Keratinocyte (primary cell): ENCODE measurements around the gene EFHD1. TPM values are rescaled to one million over a fixed set of nuclear protein-coding genes. Genes with fewer than 3 reads are reported as not detected.

Experiments used
- DNase-seq: peaks from one replicate; pipeline ENCODE4 v3.0.0-alpha.2; 2011; ENCODE audit warnings: low read depth, missing footprints, low spot score
- FAIRE-seq: peaks from 2 replicates; lab custom pipeline; 2011; peaks lifted over from hg19 to GRCh38; lab: Jason Lieb, UNC
- H2AFZ ChIP-seq: 2 replicates; pipeline ENCODE4 v1.6.0; 2012; ENCODE audit warnings: low read length, control low read depth, inconsistent platforms; ENCODE audit not compliant: control insufficient read depth
- H3K27ac ChIP-seq: 2 replicates; pipeline ENCODE4 v1.5.1; 2011; ENCODE audit warnings: low read length; ENCODE audit not compliant: control insufficient read depth, insufficient read depth
- H3K27me3 ChIP-seq: 3 replicates; pipeline ENCODE4 v1.6.0; 2011; ENCODE audit warnings: low read length; ENCODE audit not compliant: control insufficient read depth, insufficient read depth; ENCODE audit errors: extremely low read depth
- H3K36me3 ChIP-seq, 2 experiments: 2 replicates in 1 of 2; 3 replicates in 1 of 2; pipeline ENCODE4 v1.5.1; 2011; ENCODE audit warnings: low read length in 2 of 2, mild to moderate bottlenecking in 1 of 2; ENCODE audit not compliant: control insufficient read depth in 2 of 2, insufficient read depth in 2 of 2; ENCODE audit errors: extremely low read depth in 1 of 2
- H3K4me1 ChIP-seq: 3 replicates; pipeline ENCODE4 v1.5.1; 2011; ENCODE audit warnings: low read length; ENCODE audit not compliant: control insufficient read depth, insufficient read depth; ENCODE audit errors: extremely low read depth
- H3K4me2 ChIP-seq: 3 replicates; pipeline ENCODE4 v1.6.0; 2011; ENCODE audit warnings: low read depth, low read length; ENCODE audit not compliant: control insufficient read depth, insufficient read depth; ENCODE audit errors: extremely low read depth
- H3K4me3 ChIP-seq, 3 experiments: fragments of 200-600 bp in 1 of 3; sonication (generic) in 1 of 3; 2 replicates in 2 of 3; 3 replicates in 1 of 3; pipeline ENCODE4 v1.5.1; 2011 to 2016; ENCODE audit warnings: low read length in 3 of 3, mild to moderate bottlenecking in 3 of 3, control low read depth in 2 of 3, inconsistent platforms in 1 of 3, low read depth in 1 of 3, mixed read lengths in 1 of 3, mixed run types in 1 of 3, moderate library complexity in 1 of 3; ENCODE audit not compliant: control insufficient read depth in 2 of 3, insufficient read depth in 2 of 3; ENCODE audit errors: extremely low read depth in 1 of 3
- H3K79me2 ChIP-seq: 2 replicates; pipeline ENCODE4 v1.6.0; 2012; ENCODE audit warnings: low read length; ENCODE audit not compliant: control insufficient read depth, insufficient read depth
- H3K9ac ChIP-seq: 3 replicates; pipeline ENCODE4 v1.6.0; 2011; ENCODE audit warnings: low read length; ENCODE audit not compliant: control insufficient read depth, insufficient read depth; ENCODE audit errors: extremely low read depth
- H3K9me1 ChIP-seq: 3 replicates; pipeline ENCODE4 v1.6.0; 2011; ENCODE audit warnings: low read length; ENCODE audit not compliant: control insufficient read depth, insufficient read depth; ENCODE audit errors: extremely low read depth
- H3K9me3 ChIP-seq: 2 replicates; pipeline ENCODE4 v1.5.1; 2012; ENCODE audit warnings: low read depth, low read length; ENCODE audit not compliant: control insufficient read depth
- H4K20me1 ChIP-seq: 3 replicates; pipeline ENCODE4 v1.6.0; 2011; ENCODE audit warnings: low read length; ENCODE audit not compliant: control insufficient read depth, insufficient read depth; ENCODE audit errors: extremely low read depth
- CTCF ChIP-seq, 3 experiments: IDR thresholded peaks in 1 of 3; conservative IDR thresholded peaks in 1 of 3; optimal IDR thresholded peaks in 1 of 3; 2 replicates in 2 of 3; 3 replicates in 1 of 3; pipeline versions ENCODE3 to v1.5.1; 2011; ENCODE audit warnings: low read length in 3 of 3, mild to moderate bottlenecking in 3 of 3, moderate library complexity in 2 of 3, control low read depth in 1 of 3, inconsistent platforms in 1 of 3; ENCODE audit not compliant: insufficient read depth in 2 of 3; ENCODE audit errors: extremely low read depth in 1 of 3
- EZH2 ChIP-seq: IDR thresholded peaks from one replicate; pipeline ENCODE4 v1.6.1; 2012; ENCODE audit warnings: inconsistent platforms, mild to moderate bottlenecking, low read length, moderate library complexity
- dilution Hi-C: fragments of 300-500 bp; cut with MboI; formaldehyde crosslinking; loops from one replicate; pipeline ENCODE4 v1.7.0; 2020; ENCODE audit warnings: low sequenced_read_pairs; ENCODE audit not compliant: extremely low pct_ligation_motif_present
- polyA plus RNA-seq, 5 experiments: library from polyadenylated mRNA; depleted of rRNA in 3 of 5; stranded (reverse) in 3 of 5; stranded (forward) in 1 of 5; unstranded in 1 of 5; fragments of >200 nt; gene quantifications; 1 replicate in 1 of 5; 2 replicates in 3 of 5; 3 replicates in 1 of 5; pipeline versions ENCODE4 v1.2.1 to v1.2.3, GENCODE V29; 2011 to 2012; ENCODE audit warnings: missing spikeins in 2 of 5, low read depth in 1 of 5, low replicate concordance in 1 of 5

The EFHD1 gene
- polyA plus RNA-seq, 1 donor (not counting 4 experiments of a cell fraction or from before 2014, with no cell fraction given), result not detected

- Histone ChIP-seq H2AFZ (no peak overlapping the region), H3K4me3 (no peak overlapping the region), H3K4me1 (no peaks in the 10 kb centered on the region), H3K9me1 (no peaks in the 10 kb centered on the region), H3K27ac (no peak overlapping the region), H3K9ac (no peak overlapping the region), H4K20me1 (no peaks in the 10 kb centered on the region), H3K79me2 (no peaks in the 10 kb centered on the region), H3K4me2 (no peak overlapping the region), H3K9me3 (no peaks in the 10 kb centered on the region), H3K36me3 (no peaks in the 10 kb centered on the region), H3K27me3 (peaks cover 8% of the 10 kb centered on the region)
- DNase-seq (no peak), FAIRE-seq (no peak)
- TF ChIP-seq EZH2 (no peak), CTCF (optimal IDR thresholded peaks at IDR 0.05 in 1 of 3, IDR thresholded peaks at IDR 0.05 in 1 of 3, conservative IDR thresholded peaks at IDR 0.05 in 1 of 3; ENCODE audit: extremely low read depth in 1 of 3, insufficient read depth in 2 of 3, low read length in 3 of 3) (no peak)
- dilution Hi-C loops, result no loop called here
Observed at GRCh38 chr2:232604535-232604934, 28.9 kb upstream of the EFHD1 start.

- Histone ChIP-seq H3K4me3 (no peak overlapping the region), H3K27me3 (peaks cover 8% of the 10 kb centered on the region), H3K4me2 (no peak overlapping the region), H3K79me2 (no peaks in the 10 kb centered on the region), H3K9ac (no peak overlapping the region), H2AFZ (no peak overlapping the region), H3K27ac (no peak overlapping the region), H3K4me1 (peaks cover 6% of the 10 kb centered on the region), H3K9me1 (no peaks in the 10 kb centered on the region), H3K9me3 (no peaks in the 10 kb centered on the region), H3K36me3 (no peaks in the 10 kb centered on the region), H4K20me1 (no peaks in the 10 kb centered on the region)
- DNase-seq (no peak), FAIRE-seq (no peak)
- dilution Hi-C loops, result no loop called here
- no peak for TF ChIP-seq CTCF (optimal IDR thresholded peaks at IDR 0.05 in 1 of 3, IDR thresholded peaks at IDR 0.05 in 1 of 3, conservative IDR thresholded peaks at IDR 0.05 in 1 of 3; ENCODE audit: extremely low read depth in 1 of 3, insufficient read depth in 2 of 3, low read length in 3 of 3)
- TF ChIP-seq EZH2, result no peak
Observed at GRCh38 chr2:232607011-232607410, 26.4 kb upstream of the EFHD1 start.
